Measurements from ENCODE around the gene KHDRBS2.
A peak's percentile ranks its signal among the peaks of the same experiment; 100 is the strongest.
"Not testable (repeated sequence)": the region's sequence is repeated elsewhere in the genome, so short reads cannot be mapped to it uniquely, and the experiment has no call there.

Gene KHDRBS2

DNA sequence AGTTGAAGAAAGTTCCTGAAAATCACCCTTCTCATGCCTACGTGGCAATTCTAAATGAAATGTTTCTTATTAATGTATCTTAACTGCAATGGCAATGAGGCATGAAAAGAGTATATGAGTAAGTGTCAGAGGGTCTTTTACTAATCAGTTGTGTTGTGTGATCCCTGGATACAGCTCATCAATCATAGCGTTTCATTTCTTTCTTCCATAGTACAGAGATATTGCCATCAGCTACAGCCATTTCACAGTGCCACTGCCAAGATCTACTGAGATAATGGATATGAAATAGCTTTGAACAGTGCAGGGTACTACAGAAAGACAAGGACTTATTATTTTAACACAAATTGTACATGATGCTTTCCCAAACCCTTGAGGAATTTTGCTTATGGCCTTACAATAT is 450.8 kb downstream of the KHDRBS2 start:
- DNase-seq, result no peak

DNA sequence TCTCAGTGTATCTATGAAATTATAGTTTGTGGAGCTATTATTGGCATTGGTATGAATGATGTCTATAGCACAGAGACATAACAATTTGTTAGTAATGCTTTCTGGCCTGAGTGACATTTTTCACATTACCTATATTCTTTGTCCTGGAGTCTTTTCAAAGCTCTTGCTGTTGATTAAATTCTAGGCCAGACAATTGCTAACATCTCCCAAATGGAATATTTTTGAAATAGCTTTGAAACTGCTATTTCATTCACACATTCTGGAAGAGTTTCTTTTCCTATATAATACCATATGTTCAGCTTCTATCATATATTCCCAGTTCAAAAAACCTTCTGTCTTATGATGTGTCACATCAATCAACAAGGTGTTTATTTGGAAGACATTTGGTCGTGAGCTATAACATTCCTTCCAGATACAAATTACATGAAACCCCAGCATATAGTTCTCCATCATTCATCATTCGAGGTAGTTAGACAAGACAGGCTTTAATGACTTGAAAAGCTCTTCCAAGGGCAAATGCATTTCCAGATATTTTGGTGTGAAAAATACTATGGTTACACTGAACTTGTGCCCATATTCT is 452.8 kb downstream of the KHDRBS2 start:
- DNase-seq, result no peak

DNA sequence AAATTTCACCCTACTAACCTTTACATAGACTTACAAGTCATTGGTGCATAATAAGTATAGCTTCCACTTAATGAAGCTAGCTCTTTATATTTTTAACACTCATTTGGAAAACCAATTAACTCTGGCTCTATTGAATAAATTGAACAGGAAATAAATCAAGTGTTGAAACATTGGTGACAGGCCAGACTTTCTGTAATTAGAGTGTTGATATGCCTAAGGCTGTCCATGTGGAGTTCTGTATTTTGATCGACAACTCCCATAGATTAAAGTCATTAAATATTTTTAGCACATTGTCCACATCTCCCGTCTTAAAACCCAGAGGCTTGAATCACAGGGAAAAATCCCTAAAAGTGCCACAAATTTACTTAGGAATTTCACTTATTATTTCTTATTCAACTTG is 468.3 kb downstream of the KHDRBS2 start:
- DNase-seq, result no peak

DNA sequence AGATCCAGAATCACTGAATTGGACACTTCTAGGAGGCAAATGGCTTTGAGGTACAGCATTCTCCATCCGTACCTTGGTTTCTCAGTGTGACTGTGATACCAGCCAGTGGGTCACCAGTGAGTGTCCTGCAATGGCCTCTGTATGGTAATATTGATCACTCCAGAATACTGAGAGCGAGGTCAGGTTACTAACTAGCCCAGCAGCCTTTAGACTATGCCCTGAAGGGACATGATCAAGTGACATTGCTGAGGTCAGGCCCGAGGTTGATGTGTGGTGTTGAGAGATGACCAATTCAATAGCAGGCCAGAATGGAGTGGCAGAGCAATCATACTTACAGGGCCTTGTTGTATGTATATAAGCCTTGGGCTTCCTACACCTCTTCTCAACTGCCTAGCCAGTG is 476.0 kb downstream of the KHDRBS2 start:
- no peak for DNase-seq

DNA sequence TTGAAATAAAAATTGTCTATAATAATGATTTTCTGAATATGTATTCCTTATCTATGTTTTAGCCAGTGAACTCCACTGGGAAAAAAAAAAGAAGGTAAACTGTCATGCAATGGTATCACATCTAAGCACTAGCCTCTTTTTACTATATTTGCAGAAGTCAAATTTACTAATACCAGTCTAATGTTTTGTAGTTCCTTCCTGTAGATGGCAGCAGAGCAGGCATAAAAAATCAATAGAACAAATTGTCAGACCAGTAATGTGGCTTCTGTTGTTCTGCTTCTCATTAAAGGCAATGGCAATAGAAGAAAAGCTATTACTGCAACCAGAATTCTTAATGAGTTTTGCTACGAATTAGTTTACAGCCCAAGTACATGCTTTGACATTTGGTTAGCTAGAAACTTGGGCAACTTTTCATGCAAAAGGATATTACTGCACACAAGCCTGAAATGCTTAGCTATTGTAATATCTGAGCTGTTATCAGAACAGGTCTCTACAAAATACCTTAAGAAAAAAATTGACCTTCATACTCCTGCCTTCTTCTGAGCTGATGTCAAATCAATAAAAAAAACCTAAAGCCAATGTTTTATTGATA is 476.9 kb downstream of the KHDRBS2 start:
- peak; percentile 8 for DNase-seq

DNA sequence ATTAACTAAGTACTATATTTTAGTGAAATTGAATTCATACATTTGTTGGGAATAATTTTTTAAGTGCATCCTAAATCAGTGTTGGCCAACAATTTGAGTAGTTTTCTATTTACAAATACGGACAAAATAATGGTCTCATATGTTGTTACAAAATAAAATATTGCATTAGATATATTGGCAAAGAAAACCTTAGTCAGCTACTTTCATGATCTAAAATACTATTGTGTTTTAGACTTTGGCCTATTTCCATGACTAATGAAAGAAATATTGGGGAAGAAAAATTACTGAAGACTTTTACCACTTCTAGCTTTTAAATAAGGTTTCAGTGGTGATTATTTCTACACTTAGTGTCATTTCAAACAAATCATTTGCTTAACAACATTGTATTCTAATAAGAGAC is 498.0 kb downstream of the KHDRBS2 start:
- no peak for DNase-seq

DNA sequence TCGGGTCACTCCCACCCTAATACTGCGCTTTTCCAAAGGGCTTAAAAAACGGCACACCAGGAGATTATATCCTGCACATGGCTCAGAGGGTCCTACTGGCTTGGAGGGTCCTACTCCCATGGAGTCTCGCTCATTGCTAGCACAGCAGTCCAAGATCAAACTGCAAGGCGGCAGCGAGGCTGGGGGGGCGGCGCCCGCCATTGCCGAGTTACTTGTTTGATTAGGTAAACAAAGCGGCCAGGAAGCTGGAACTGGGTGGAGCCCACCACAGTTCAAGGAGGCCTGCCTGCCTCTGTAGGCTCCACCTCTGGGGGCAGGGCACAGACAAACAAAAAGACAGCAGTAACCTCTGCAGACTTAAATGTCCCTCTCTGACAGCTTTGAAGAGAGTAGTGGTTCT is 516.6 kb downstream of the KHDRBS2 start:
- DNase-seq, result not testable (repeated sequence)

DNA sequence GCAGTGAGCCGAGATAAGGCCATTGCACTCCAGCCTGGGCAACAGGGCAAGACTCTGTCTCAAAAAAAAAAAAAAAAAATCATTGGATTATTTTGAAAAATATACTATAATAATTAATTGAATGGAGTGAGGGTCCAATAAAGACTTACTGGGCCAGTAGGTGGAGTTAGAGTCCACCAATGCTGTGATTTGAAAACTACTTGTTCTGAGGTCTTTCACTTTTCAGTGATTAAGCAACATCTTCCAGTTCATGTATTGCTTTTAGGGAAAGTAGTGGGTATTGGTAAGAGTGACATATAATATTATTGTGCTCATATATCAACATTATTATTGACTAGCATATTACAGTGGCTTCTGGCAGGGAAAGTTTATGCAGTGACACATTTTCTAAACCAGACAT is 530.3 kb downstream of the KHDRBS2 start:
- no peak for DNase-seq

DNA sequence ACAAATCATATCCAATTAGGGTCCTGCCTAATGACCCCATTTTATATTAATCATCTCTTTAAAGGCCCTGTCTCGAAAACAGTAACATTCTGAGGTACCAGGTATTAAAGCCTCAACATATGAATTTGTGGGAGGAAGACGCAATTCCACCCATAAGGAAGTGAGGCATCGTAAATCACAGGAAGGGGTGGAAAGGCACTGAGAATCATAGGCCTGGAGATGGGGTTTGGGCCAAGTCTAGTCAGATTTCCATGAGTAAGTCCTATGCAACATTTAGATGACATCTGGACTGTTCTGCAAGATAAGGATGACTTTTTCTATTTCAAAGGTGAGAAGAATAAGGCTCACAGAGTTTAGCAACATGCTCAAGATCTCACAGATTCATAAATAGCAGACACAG is 534.0 kb downstream of the KHDRBS2 start:
- DNase-seq, result no peak

DNA sequence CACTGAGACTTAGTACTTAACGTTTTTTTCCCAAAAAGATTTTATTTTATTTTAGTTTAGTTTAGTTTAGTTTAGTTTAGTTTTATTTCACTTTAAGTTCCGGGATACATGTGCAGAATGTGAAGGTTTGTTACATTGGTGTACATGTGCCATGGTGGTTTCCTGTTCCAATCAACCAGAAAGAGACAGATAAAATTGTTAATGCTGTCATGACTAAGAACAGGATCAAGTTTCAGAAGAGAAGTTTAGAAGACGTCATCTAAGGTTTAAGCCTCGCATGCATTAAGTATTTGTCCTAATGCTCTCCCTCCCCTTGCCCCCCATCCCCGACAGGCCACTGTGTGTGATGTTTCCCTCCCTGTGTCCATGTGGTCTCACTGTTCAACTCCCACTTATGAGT is 540.0 kb downstream of the KHDRBS2 start:
- DNase-seq, result no peak

DNA sequence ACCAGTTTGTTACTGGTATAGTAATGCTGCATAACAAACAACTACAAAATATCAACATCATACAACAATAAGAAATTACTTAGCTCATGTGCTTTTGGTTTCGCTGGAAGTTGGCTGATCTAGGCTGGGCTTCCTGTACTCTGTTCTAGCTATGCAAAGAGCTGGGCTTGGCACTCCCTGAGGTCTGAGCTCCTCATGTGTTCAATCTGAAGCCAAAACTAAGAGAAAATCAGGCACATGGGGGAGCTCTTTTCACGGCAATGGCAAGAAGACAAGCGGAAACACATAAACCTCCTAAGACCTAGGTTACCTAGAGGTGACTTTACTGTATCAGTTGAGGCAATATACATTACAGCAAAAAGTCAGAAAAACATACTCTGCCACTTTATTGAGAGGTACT is 574.2 kb downstream of the KHDRBS2 start:
- DNase-seq, result no peak

DNA sequence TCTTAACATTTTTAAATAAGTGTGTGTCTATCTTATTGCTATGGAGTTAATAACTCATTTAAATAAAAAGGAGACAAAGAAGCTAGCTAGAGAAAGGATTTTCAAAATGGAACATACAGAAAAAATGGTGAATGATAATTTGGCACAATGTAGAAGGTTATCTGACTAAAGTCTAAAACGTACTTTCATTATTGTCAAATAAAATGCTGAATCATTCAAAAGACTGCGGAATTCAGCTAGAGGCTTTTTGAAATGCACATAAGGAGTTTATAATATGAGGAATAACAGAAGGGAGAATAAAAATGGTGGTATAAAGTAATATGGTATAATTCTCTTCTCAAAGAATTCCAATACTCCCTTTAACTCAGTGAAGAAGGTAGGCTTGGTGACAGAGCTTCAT is 597.9 kb downstream of the KHDRBS2 start:
- DNase-seq, result no peak

DNA sequence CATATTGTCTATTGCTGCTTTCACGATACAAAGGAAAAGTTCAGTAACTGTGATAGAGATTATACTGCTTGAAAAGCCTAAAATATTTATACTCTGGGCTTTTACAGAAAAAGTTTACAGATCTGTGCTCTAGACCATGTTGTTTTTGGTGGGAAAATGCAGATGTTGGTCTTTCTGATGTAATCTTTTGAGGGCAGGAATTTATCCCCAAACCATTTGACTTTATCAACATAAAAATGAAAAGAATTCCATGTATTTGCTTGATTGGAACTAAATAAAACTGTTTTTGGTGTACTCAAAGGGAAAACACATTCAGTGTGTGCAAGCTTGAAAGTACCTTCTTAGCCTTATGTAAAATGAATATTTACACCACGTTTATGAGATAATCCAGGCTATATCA is 603.5 kb downstream of the KHDRBS2 start:
- DNase-seq, result no peak

DNA sequence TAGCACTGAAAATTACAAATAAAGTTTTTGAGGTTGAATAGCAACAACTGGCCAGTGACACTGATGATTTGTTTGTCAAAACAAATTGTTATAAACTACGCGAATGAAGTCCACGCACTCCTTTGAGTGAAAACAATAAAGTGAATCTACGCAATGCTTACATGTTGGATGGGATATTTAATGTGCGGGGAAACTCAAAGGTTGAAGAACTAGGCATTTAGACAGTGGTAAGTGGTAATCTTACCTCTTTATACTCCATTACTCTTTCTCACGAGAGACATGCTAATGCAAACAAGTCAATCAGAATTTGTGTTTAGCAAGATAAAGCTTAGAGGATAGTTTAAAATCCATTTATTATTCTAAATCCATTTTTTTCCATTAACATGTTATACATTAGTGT is 606.4 kb downstream of the KHDRBS2 start:
- no peak for DNase-seq

DNA sequence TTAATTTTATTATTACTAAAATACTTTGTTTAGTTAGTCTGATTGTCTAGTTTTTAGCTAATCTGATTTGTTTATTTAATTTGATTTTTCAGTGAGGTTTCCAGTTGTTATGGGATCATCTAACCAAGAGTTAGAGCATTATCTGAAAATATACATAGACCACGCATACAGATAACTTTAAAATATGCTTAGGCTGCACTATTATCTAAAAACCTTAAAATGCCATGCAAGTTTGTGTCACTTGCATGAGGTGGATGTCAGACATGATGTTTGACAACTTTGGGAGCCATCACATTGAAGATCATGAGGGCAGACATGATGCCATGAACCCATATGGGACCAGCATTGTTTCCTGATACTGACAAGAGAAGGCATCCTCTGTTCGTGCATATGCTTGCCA is 610.3 kb downstream of the KHDRBS2 start:
- no peak for DNase-seq

DNA sequence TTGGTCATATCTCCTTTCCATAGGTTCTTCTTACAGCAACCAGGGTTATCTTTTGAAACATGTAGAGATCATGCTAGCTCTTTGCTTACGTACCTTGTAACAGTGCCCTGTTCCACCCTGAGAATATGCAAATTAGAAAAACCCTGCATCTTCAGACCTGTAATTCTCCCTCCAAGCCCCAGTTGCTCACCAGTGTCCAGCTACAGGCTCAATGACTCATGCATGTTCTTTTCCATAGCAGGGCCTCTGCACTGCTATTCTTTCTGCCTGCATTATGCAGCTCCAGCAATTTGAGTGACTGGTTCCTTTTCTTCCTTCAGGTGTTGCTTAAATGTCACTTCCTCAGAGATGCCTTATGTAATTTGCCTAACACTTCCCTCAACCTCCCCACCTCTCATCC is 636.2 kb downstream of the KHDRBS2 start:
- no peak for DNase-seq

DNA sequence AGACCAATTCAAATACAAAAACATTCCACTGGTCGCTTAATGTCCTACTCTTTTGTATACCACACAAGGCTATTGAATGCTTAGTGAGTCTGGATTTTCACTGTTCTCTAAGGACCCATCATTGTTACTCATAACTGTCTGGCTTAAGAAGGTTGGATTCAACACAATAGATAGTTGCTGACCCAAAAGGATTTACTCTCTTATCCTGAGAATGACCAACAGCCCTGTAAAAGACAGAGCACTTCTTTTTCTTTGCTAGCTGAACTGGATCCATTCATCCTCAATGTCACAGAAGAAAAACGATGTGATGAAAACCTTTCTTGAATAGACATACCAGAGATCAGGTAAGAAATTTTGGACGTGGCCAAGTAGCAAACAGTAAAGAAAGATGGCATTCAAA is 645.6 kb downstream of the KHDRBS2 start:
- no peak for DNase-seq

Data from activated CD4-positive, alpha-beta T cell treated with anti-CD3 and anti-CD28 coated beads, Interleukin-2, Interleukin-6, amounts not matched to agents 100 ng/mL and 50 ng/mL, durations not matched to agents 16 hours and 8 hours (primary cell).